RWPE2 (cell line): ENCODE measurements around the gene COG8.

ENCODE experiments used
- ATAC-seq: fragments of 200-7000 bp; cut with Tn5 transposase; 3 replicates; pipeline ENCODE4 v1.9.1; 2021; ENCODE audit warnings: low read depth
- DNase-seq: peaks from one replicate; pipeline ENCODE4 v3.0.0-alpha.2; 2020; ENCODE audit warnings: low spot score
- H3K27ac ChIP-seq: fragments of 450-650 bp; 2 replicates; pipeline ENCODE4 v1.5.1; 2017; ENCODE audit warnings: mild to moderate bottlenecking; ENCODE audit not compliant: poor library complexity, severe bottlenecking
- H3K27me3 ChIP-seq: fragments of 250-450 bp; sonication (Bioruptor Pico); 2 replicates; pipeline ENCODE4 v1.5.1; 2021; ENCODE audit warnings: mild to moderate bottlenecking, moderate library complexity; ENCODE audit not compliant: insufficient read depth, poor library complexity, severe bottlenecking
- H3K36me3 ChIP-seq: fragments of 250-450 bp; sonication (Bioruptor Pico); 2 replicates; pipeline ENCODE4 v1.5.1; 2020; ENCODE audit warnings: low read depth, mild to moderate bottlenecking, moderate library complexity
- H3K4me1 ChIP-seq: fragments of 250-450 bp; sonication (Bioruptor Pico); 2 replicates; pipeline ENCODE4 v1.5.1; 2021; ENCODE audit warnings: mild to moderate bottlenecking, moderate library complexity; ENCODE audit not compliant: insufficient read depth, poor library complexity, severe bottlenecking
- H3K4me3 ChIP-seq: fragments of 250-450 bp; sonication (Bioruptor Pico); 2 replicates; pipeline ENCODE4 v1.5.1; 2021; ENCODE audit warnings: mild to moderate bottlenecking, moderate library complexity; ENCODE audit not compliant: severe bottlenecking
- H3K9me3 ChIP-seq: fragments of 250-450 bp; sonication (Bioruptor Pico); 2 replicates; pipeline ENCODE4 v1.5.1; 2021; ENCODE audit warnings: mild to moderate bottlenecking, moderate library complexity; ENCODE audit not compliant: severe bottlenecking
- CTCF ChIP-seq: fragments of 450-650 bp; IDR thresholded peaks from one replicate; pipeline ENCODE4 v1.5.1; 2017; ENCODE audit warnings: mild to moderate bottlenecking, moderate library complexity; ENCODE audit not compliant: poor library complexity, severe bottlenecking

COG8 gene

GRCh38 chr16:69329369-69330285 is 9.7 kb downstream of the COG8 start:
- no peaks in the 10 kb centered on the region for H3K9me3 ChIP-seq
- H3K27me3 ChIP-seq: no peaks in the 10 kb centered on the region
- peaks cover 74% of the 10 kb centered on the region for H3K36me3 ChIP-seq
- peak overlapping the region; percentile 57 for H3K27ac ChIP-seq
- DNase-seq: peak; percentile 61
- H3K4me3 ChIP-seq: peak overlapping the region; percentile 83
- TF ChIP-seq CTCF: no peak
- H3K4me1 ChIP-seq: peaks cover 13% of the 10 kb centered on the region
- peak; percentile 26 for ATAC-seq

GRCh38 chr16:69328854-69329316 is 10.5 kb downstream of the COG8 start:
- Histone ChIP-seq H3K36me3 (peaks cover 74% of the 10 kb centered on the region), H3K9me3 (no peaks in the 10 kb centered on the region), H3K4me1 (peaks cover 13% of the 10 kb centered on the region), H3K27ac (peak overlapping the region; percentile 57), H3K4me3 (peak overlapping the region; percentile 83), H3K27me3 (no peaks in the 10 kb centered on the region)
- peak; percentile 16 for ATAC-seq
- no peak for TF ChIP-seq CTCF
- peak; percentile 45 for DNase-seq

- DNase-seq: peak; percentile 20
- no peak overlapping the region for H3K4me3 ChIP-seq
- H3K27me3 ChIP-seq: no peaks in the 10 kb centered on the region
- H3K36me3 ChIP-seq: peaks cover 77% of the 10 kb centered on the region
- H3K27ac ChIP-seq: peak overlapping the region; percentile 57
- TF ChIP-seq CTCF: no peak
- no peaks in the 10 kb centered on the region for H3K9me3 ChIP-seq
- ATAC-seq: no peak
- peaks cover 13% of the 10 kb centered on the region for H3K4me1 ChIP-seq
Observed at GRCh38 chr16:69327585-69328310, 11.6 kb downstream of the COG8 start.

GRCh38 chr16:69326172-69326873 is 13.0 kb downstream of the COG8 start:
- ATAC-seq: no peak
- no peak for TF ChIP-seq CTCF
- H3K4me3 ChIP-seq: no peak overlapping the region
- peaks cover 13% of the 10 kb centered on the region for H3K4me1 ChIP-seq
- no peak overlapping the region for H3K27ac ChIP-seq
- DNase-seq: peak; percentile 17
- H3K9me3 ChIP-seq: no peaks in the 10 kb centered on the region
- H3K36me3 ChIP-seq: peaks cover 79% of the 10 kb centered on the region
- no peaks in the 10 kb centered on the region for H3K27me3 ChIP-seq
